HepG2 (cell line): Measurements from ENCODE around the gene WIPF3.

ENCODE experiments used
- PRPF4 ChIP-seq: fragments of 200-400 bp; formaldehyde crosslinking; IDR thresholded peaks from 2 replicates; pipeline ENCODE4 v1.6.1; 2016; ENCODE audit warnings: low read length, low read depth; ENCODE audit not compliant: poor library complexity, severe bottlenecking
- TF ChIP-seq, protein P1 (sequence below): sonication (generic); formaldehyde crosslinking; IDR thresholded peaks from 2 replicates; pipeline ENCODE4 v1.5.0; 2020; ENCODE audit warnings: missing genetic modification reagents
- TF ChIP-seq, protein P2 (sequence below), 2 experiments: IDR thresholded peaks; 2 replicates each; pipeline ENCODE4 v1.6.1; 2011 to 2012; ENCODE audit warnings: low read length in 2 of 2, borderline replicate concordance in 1 of 2, low read depth in 1 of 2, mild to moderate bottlenecking in 1 of 2, moderate library complexity in 1 of 2

- TF ChIP-seq, protein P1, sequence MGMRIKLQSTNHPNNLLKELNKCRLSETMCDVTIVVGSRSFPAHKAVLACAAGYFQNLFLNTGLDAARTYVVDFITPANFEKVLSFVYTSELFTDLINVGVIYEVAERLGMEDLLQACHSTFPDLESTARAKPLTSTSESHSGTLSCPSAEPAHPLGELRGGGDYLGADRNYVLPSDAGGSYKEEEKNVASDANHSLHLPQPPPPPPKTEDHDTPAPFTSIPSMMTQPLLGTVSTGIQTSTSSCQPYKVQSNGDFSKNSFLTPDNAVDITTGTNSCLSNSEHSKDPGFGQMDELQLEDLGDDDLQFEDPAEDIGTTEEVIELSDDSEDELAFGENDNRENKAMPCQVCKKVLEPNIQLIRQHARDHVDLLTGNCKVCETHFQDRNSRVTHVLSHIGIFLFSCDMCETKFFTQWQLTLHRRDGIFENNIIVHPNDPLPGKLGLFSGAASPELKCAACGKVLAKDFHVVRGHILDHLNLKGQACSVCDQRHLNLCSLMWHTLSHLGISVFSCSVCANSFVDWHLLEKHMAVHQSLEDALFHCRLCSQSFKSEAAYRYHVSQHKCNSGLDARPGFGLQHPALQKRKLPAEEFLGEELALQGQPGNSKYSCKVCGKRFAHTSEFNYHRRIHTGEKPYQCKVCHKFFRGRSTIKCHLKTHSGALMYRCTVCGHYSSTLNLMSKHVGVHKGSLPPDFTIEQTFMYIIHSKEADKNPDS (CRISPR knock-in tag) = no peak
- TF ChIP-seq, protein P2, sequence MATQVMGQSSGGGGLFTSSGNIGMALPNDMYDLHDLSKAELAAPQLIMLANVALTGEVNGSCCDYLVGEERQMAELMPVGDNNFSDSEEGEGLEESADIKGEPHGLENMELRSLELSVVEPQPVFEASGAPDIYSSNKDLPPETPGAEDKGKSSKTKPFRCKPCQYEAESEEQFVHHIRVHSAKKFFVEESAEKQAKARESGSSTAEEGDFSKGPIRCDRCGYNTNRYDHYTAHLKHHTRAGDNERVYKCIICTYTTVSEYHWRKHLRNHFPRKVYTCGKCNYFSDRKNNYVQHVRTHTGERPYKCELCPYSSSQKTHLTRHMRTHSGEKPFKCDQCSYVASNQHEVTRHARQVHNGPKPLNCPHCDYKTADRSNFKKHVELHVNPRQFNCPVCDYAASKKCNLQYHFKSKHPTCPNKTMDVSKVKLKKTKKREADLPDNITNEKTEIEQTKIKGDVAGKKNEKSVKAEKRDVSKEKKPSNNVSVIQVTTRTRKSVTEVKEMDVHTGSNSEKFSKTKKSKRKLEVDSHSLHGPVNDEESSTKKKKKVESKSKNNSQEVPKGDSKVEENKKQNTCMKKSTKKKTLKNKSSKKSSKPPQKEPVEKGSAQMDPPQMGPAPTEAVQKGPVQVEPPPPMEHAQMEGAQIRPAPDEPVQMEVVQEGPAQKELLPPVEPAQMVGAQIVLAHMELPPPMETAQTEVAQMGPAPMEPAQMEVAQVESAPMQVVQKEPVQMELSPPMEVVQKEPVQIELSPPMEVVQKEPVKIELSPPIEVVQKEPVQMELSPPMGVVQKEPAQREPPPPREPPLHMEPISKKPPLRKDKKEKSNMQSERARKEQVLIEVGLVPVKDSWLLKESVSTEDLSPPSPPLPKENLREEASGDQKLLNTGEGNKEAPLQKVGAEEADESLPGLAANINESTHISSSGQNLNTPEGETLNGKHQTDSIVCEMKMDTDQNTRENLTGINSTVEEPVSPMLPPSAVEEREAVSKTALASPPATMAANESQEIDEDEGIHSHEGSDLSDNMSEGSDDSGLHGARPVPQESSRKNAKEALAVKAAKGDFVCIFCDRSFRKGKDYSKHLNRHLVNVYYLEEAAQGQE (IDR thresholded peaks at IDR 0.05; ENCODE audit: borderline replicate concordance in 1 of 2, low read depth in 1 of 2, low read length in 2 of 2) = no peak
- no peak for TF ChIP-seq PRPF4
Measured at GRCh38 chr7:29873644-29874294, 67.5 kb downstream of the WIPF3 start.
